HEK293 (cell line): ENCODE data around the gene UTRN.

Source experiments
- CTCF ChIA-PET: fragments of 350-600 bp; formaldehyde crosslinking; extraction: SDS; loops from one replicate; lab custom pipeline; 2021; ENCODE audit warnings: antibody characterized with exemption; lab: Yijun Ruan, JAX
- POLR2A ChIA-PET: fragments of 300-600 bp; formaldehyde crosslinking; extraction: SDS; loops from one replicate; lab custom pipeline; 2020; ENCODE audit warnings: antibody characterized with exemption, inconsistent platforms; lab: Yijun Ruan, JAX
- H3K27ac ChIP-seq: fragments of 200-500 bp; sonication (Bioruptor generic); 2 replicates; pipeline ENCODE4 v1.5.1; 2014; ENCODE audit warnings: low read depth, low read length, control low read depth, inconsistent platforms; ENCODE audit errors: extremely low read depth
- H3K36me3 ChIP-seq, 2 experiments: fragments of 200-500 bp in 1 of 2; sonication (Bioruptor generic) in 1 of 2; 1 replicate in 1 of 2; 2 replicates in 1 of 2; pipeline ENCODE4 v1.5.1; 2014 to 2017; ENCODE audit warnings: inconsistent platforms in 2 of 2, low read length in 2 of 2; ENCODE audit not compliant: control insufficient read depth in 2 of 2, insufficient read depth in 1 of 2
- H3K4me1 ChIP-seq: fragments of 200-500 bp; sonication (Bioruptor generic); 2 replicates; pipeline ENCODE4 v1.5.1; 2014; ENCODE audit warnings: mild to moderate bottlenecking, low read length, inconsistent platforms; ENCODE audit not compliant: control insufficient read depth, insufficient read depth
- H3K4me3 ChIP-seq: 2 replicates; pipeline ENCODE4 v1.5.1; 2011; ENCODE audit warnings: low read depth, mild to moderate bottlenecking, control low read depth, low read length, moderate library complexity
- H3K9me3 ChIP-seq: fragments of 200-500 bp; sonication (Bioruptor generic); 2 replicates; pipeline ENCODE4 v1.5.1; 2014; ENCODE audit warnings: low read depth, low read length, inconsistent platforms; ENCODE audit not compliant: control insufficient read depth, insufficient read depth
- FEZF1 ChIP-seq: fragments of 450-650 bp; formaldehyde crosslinking; IDR thresholded peaks from 2 replicates; pipeline ENCODE4 v1.5.1; 2016; ENCODE audit warnings: missing biosample characterization, missing genetic modification characterization
- GLI2 ChIP-seq: fragments of 450-650 bp; formaldehyde crosslinking; IDR thresholded peaks from 2 replicates; pipeline ENCODE4; 2017; ENCODE audit warnings: missing biosample characterization, missing genetic modification characterization, low read depth, borderline replicate concordance
- TRIM28 ChIP-seq: IDR thresholded peaks from 2 replicates; pipeline ENCODE4 v1.6.1; 2011; ENCODE audit warnings: low read length, control low read depth, borderline replicate concordance
- ZBTB48 ChIP-seq: fragments of 450-650 bp; formaldehyde crosslinking; IDR thresholded peaks from 2 replicates; pipeline ENCODE4 v1.5.1; 2016; ENCODE audit warnings: missing biosample characterization, missing genetic modification characterization
- ZNF488 ChIP-seq: fragments of 450-650 bp; formaldehyde crosslinking; IDR thresholded peaks from 2 replicates; pipeline ENCODE4 v1.5.1; 2016; ENCODE audit warnings: missing biosample characterization, missing genetic modification characterization
- ZNF596 ChIP-seq: fragments of 450-650 bp; IDR thresholded peaks from 2 replicates; pipeline ENCODE4 v1.5.0; 2018; ENCODE audit warnings: missing biosample characterization, mild to moderate bottlenecking, missing genetic modification characterization, moderate library complexity
- ZNF626 ChIP-seq: fragments of 450-650 bp; sonication (Bioruptor Pico); formaldehyde crosslinking; IDR thresholded peaks from 2 replicates; pipeline ENCODE4 v1.5.1; 2018; ENCODE audit warnings: missing biosample characterization, missing genetic modification characterization, inconsistent platforms
- ZNF76 ChIP-seq: fragments of 450-650 bp; formaldehyde crosslinking; IDR thresholded peaks from 2 replicates; pipeline ENCODE4; 2016; ENCODE audit warnings: low read depth, missing biosample characterization, missing genetic modification characterization, borderline replicate concordance
- ZNF768 ChIP-seq: fragments of 450-650 bp; formaldehyde crosslinking; IDR thresholded peaks from 2 replicates; pipeline ENCODE4 v1.5.1; 2018; ENCODE audit warnings: missing biosample characterization, mild to moderate bottlenecking, missing genetic modification characterization
- ZNF837 ChIP-seq: fragments of 450-650 bp; formaldehyde crosslinking; IDR thresholded peaks from 2 replicates; pipeline ENCODE4 v1.5.1; 2016; ENCODE audit warnings: missing biosample characterization, missing genetic modification characterization
- TF ChIP-seq, protein P1 (sequence below): fragments of 450-650 bp; formaldehyde crosslinking; IDR thresholded peaks from 2 replicates; pipeline ENCODE4 v1.5.1; 2017; ENCODE audit warnings: missing biosample characterization, missing genetic modification characterization
- TF ChIP-seq, protein P2 (sequence below): fragments of 450-650 bp; formaldehyde crosslinking; IDR thresholded peaks from 2 replicates; pipeline ENCODE4 v1.5.1; 2016; ENCODE audit warnings: missing biosample characterization, missing genetic modification characterization

UTRN gene

DNA sequence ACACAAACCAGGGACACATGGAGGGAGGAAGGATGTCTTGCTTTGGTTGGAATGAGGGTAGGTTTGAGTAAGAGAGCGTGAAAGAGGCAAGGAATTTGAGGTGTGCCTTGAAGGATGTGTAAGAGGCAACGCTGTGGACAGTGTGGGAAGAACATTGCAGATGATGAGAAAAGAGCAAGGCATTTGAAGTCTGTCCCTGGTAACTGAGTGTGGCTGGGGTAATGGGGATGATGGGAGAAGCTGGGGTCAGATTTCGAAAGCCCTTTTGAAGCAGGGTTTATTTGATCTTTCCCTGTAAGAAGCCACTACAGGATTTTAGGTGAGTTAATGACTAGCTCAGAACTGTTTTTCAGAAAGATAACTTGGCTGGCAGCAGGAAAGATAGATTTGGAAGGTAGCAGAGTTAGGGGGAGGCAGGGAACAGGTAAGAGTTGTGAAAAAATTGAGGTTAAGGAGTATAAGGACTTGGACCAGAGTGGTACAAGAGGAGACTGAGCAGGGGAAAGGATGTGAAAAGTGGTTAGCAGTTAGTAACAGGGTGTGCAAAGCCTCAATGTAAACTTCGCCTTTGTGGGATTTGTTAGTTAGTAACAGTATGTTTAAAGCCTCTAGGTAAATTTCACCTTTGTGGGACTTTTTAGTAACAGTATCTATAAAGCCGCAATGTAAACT lies 17.7 kb downstream of the UTRN start:
- no peaks in the 10 kb centered on the region for H3K9me3 ChIP-seq
- ChIA-PET CTCF (interaction anchor here (1.0 kb wide), 1 partner anchor 15 kb away, joined by 4 read pairs; no protein-coding TSS in a partner anchor), POLR2A (no interaction called here)
- no peak overlapping the region for H3K27ac ChIP-seq
- TF ChIP-seq, protein P1, sequence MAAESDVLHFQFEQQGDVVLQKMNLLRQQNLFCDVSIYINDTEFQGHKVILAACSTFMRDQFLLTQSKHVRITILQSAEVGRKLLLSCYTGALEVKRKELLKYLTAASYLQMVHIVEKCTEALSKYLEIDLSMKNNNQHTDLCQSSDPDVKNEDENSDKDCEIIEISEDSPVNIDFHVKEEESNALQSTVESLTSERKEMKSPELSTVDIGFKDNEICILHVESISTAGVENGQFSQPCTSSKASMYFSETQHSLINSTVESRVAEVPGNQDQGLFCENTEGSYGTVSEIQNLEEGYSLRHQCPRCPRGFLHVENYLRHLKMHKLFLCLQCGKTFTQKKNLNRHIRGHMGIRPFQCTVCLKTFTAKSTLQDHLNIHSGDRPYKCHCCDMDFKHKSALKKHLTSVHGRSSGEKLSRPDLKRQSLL (tag by site-specific recombination): no peak
- TF ChIP-seq ZNF837 (tag by site-specific recombination) (no peak), ZNF76 (tag by site-specific recombination) (no peak), ZNF488 (no peak), TRIM28 (no peak), ZNF596 (no peak), FEZF1 (tag by site-specific recombination) (peak; percentile 39; the same call in 1 of the 2 replicates), ZBTB48 (tag by site-specific recombination) (0 out of 2 replicates have a peak, but pooled peaks have one; percentile 25), ZNF626 (no peak)
- TF ChIP-seq, protein P2, sequence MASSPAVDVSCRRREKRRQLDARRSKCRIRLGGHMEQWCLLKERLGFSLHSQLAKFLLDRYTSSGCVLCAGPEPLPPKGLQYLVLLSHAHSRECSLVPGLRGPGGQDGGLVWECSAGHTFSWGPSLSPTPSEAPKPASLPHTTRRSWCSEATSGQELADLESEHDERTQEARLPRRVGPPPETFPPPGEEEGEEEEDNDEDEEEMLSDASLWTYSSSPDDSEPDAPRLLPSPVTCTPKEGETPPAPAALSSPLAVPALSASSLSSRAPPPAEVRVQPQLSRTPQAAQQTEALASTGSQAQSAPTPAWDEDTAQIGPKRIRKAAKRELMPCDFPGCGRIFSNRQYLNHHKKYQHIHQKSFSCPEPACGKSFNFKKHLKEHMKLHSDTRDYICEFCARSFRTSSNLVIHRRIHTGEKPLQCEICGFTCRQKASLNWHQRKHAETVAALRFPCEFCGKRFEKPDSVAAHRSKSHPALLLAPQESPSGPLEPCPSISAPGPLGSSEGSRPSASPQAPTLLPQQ: no peak
- H3K4me1 ChIP-seq: 0 out of 2 replicates have a peak, but pooled peaks cover 4% of the 10 kb centered on the region
- H3K36me3 ChIP-seq: no peaks in the 10 kb centered on the region; a peak in 1 of 3 replicates
- H3K4me3 ChIP-seq: no peak overlapping the region

GRCh38 chr6:144304223-144304848 lies 19.2 kb downstream of the UTRN start:
- ChIA-PET POLR2A (interaction anchor here (0.6 kb wide), 1 partner anchor 17 kb away, joined by 3 read pairs; no protein-coding TSS in a partner anchor), CTCF (interaction anchor here (0.6 kb wide), 1 partner anchor 1812 kb away, joined by 3 read pairs; no protein-coding TSS in a partner anchor)
- Histone ChIP-seq H3K27ac (no peak overlapping the region), H3K9me3 (no peaks in the 10 kb centered on the region), H3K4me3 (no peak overlapping the region), H3K36me3 (peaks cover 0 to 9% of the 10 kb centered on the region in 2 experiments; a peak in 2 of 3 replicates), H3K4me1 (0 out of 2 replicates have a peak, but pooled peaks cover 4% of the 10 kb centered on the region)
- TF ChIP-seq FEZF1 (tag by site-specific recombination): no peak
- TF ChIP-seq ZNF837 (tag by site-specific recombination): no peak

GRCh38 chr6:144305567-144305966 lies 20.4 kb downstream of the UTRN start:
- H3K27ac ChIP-seq: no peak overlapping the region
- ChIA-PET POLR2A (no interaction called here), CTCF (interaction anchor here (0.7 to 1.0 kb wide), 2 partner anchors 61 to 87 kb away, joined by 3 read pairs; no protein-coding TSS in a partner anchor)
- no peak for TF ChIP-seq ZNF768 (tag by site-specific recombination)
- TF ChIP-seq GLI2 (tag by site-specific recombination): no peak
- 0 out of 2 replicates have a peak, but pooled peaks cover 4% of the 10 kb centered on the region for H3K4me1 ChIP-seq
- H3K9me3 ChIP-seq: no peaks in the 10 kb centered on the region
- no peak overlapping the region for H3K4me3 ChIP-seq
- peaks cover 0 to 15% of the 10 kb centered on the region in 2 experiments; a peak in 2 of 3 replicates for H3K36me3 ChIP-seq
